ENCODE data around the gene RIOK3. TPM values are rescaled to one million over a fixed set of nuclear protein-coding genes. Genes with fewer than 3 reads are reported as not detected.

The RIOK3 gene
- total RNA-seq, 3 donors from 2014 or later (not counting 1 experiment from before 2014, with no cell fraction given): 164 to 233 (median 182) TPM

- 86% methylated on average over 1 of the region's 1 CpG for WGBS (ENCODE audit: insufficient coverage)
- ATAC-seq: no peak
- H3K4me3 ChIP-seq (ENCODE audit: low read length): no peak overlapping the region
- Mint-ChIP-seq H3K4me3 (no peak overlapping the region), H3K9me3 (no peaks in the 10 kb centered on the region), H3K27me3 (ENCODE audit: low read depth in 2 of 2) (no peaks in the 10 kb centered on the region), H3K36me3 (peaks cover 25% of the 10 kb centered on the region), H3K4me1 (peaks cover 19 to 30% of the 10 kb centered on the region in 2 donors), H3K27ac (peak overlapping the region; percentile 47 to 69)
- no peak for DNase-seq
- H3K27ac ChIP-seq (ENCODE audit: low read length): no peak overlapping the region
- TF ChIP-seq CTCF (IDR thresholded peaks at IDR 0.05): no peak
- no peaks in the 10 kb centered on the region for H3K9me3 ChIP-seq (ENCODE audit: control insufficient read depth, insufficient read depth, low read length)
- H3K27me3 ChIP-seq (ENCODE audit: control insufficient read depth, insufficient read depth, low read length): no peaks in the 10 kb centered on the region
- H3K4me1 ChIP-seq (ENCODE audit: control insufficient read depth, insufficient read depth, low read length): peaks cover 3% of the 10 kb centered on the region
- H3K36me3 ChIP-seq (ENCODE audit: control insufficient read depth, insufficient read depth, low read length): peaks cover 46% of the 10 kb centered on the region
- intact Hi-C loops (cut with micrococcal nuclease): no loop called here
Observed at GRCh38 chr18:23512641-23513040, 59.6 kb downstream of the RIOK3 start.

GRCh38 chr18:23515911-23516546, 62.9 kb downstream of the RIOK3 start:
- ATAC-seq (peak; percentile 95 to 99 (median 98)), DNase-seq (peak; percentile 57 to 89)
- Histone ChIP-seq H3K36me3 (ENCODE audit: control insufficient read depth, insufficient read depth, low read length) (peaks cover 58% of the 10 kb centered on the region), H3K27me3 (ENCODE audit: control insufficient read depth, insufficient read depth, low read length) (no peaks in the 10 kb centered on the region), H3K9me3 (ENCODE audit: control insufficient read depth, insufficient read depth, low read length) (no peaks in the 10 kb centered on the region), H3K4me3 (ENCODE audit: low read length) (no peak overlapping the region), H3K4me1 (ENCODE audit: control insufficient read depth, insufficient read depth, low read length) (peaks cover 3% of the 10 kb centered on the region), H3K27ac (ENCODE audit: low read length) (no peak overlapping the region)
- no peaks in the 10 kb centered on the region for H3K27me3 Mint-ChIP-seq (ENCODE audit: low read depth in 2 of 2)
- no peaks in the 10 kb centered on the region for H3K9me3 Mint-ChIP-seq
- intact Hi-C loops (cut with micrococcal nuclease): loop anchor here (1.0 to 5.0 kb wide), 2 partner anchors 70 to 296 kb away; partner anchors contain the start of gene NPC1
- H3K36me3 Mint-ChIP-seq: peaks cover 15% of the 10 kb centered on the region
- H3K4me1 Mint-ChIP-seq: peaks cover 13 to 19% of the 10 kb centered on the region in 2 donors
- peak; percentile 79 for TF ChIP-seq CTCF (IDR thresholded peaks at IDR 0.05)
- 54% methylated on average over 17 of the region's 17 CpGs for WGBS (ENCODE audit: insufficient coverage)
- peak overlapping the region; percentile 58 to 59 for H3K27ac Mint-ChIP-seq
- no peak overlapping the region for H3K4me3 Mint-ChIP-seq

- H3K36me3 Mint-ChIP-seq: peaks cover 24% of the 10 kb centered on the region
- Histone ChIP-seq H3K4me3 (ENCODE audit: low read length) (no peak overlapping the region), H3K4me1 (ENCODE audit: control insufficient read depth, insufficient read depth, low read length) (peaks cover 7% of the 10 kb centered on the region), H3K27me3 (ENCODE audit: control insufficient read depth, insufficient read depth, low read length) (no peaks in the 10 kb centered on the region), H3K36me3 (ENCODE audit: control insufficient read depth, insufficient read depth, low read length) (peaks cover 79% of the 10 kb centered on the region), H3K27ac (ENCODE audit: low read length) (no peak overlapping the region), H3K9me3 (ENCODE audit: control insufficient read depth, insufficient read depth, low read length) (no peaks in the 10 kb centered on the region)
- TF ChIP-seq CTCF (IDR thresholded peaks at IDR 0.05): no peak
- ATAC-seq (no peak), DNase-seq (no peak)
- 100% methylated on average over 2 of the region's 4 CpGs for WGBS (ENCODE audit: insufficient coverage)
- peaks cover 10 to 15% of the 10 kb centered on the region in 2 donors for H3K4me1 Mint-ChIP-seq
- H3K27ac Mint-ChIP-seq: peak overlapping the region in 1 of 2 donors; percentile 49
- no peaks in the 10 kb centered on the region for H3K27me3 Mint-ChIP-seq (ENCODE audit: low read depth in 2 of 2)
- H3K9me3 Mint-ChIP-seq: no peaks in the 10 kb centered on the region
- intact Hi-C loops (cut with micrococcal nuclease): loop anchor here (5.0 kb wide), 1 partner anchor 293 kb away; no protein-coding TSS in a partner anchor
- H3K4me3 Mint-ChIP-seq: no peak overlapping the region
Observed at GRCh38 chr18:23519734-23520133, 66.6 kb downstream of the RIOK3 start.
